Iris pigment epithelial cell (primary cell): ENCODE results near the gene KLHL41.
"Not testable (repeated sequence)": the region's sequence is repeated elsewhere in the genome, so short reads cannot be mapped to it uniquely, and the experiment has no call there.

Experiments used
- DNase-seq: peaks from one replicate; pipeline ENCODE4 v3.0.0-alpha.2; 2011; ENCODE audit warnings: low read depth

The KLHL41 gene

GRCh38 chr2:169572821-169573159 lies 63.3 kb downstream of the KLHL41 start:
- DNase-seq: no peak

GRCh38 chr2:169573160-169573973 lies 63.9 kb downstream of the KLHL41 start, which contains the start of gene FASTKD1:
TSS of gene FASTKD1 (minus strand) at chr2:169573865. CDS start at chr2:169572029, 1,836 bp downstream.
- peak; percentile 87 for DNase-seq

- DNase-seq: no peak
Observed at GRCh38 chr2:169573974-169574299, 64.4 kb downstream of the KLHL41 start.

GRCh38 chr2:169574539-169574938 lies 65.0 kb downstream of the KLHL41 start:
- not testable (repeated sequence) for DNase-seq

GRCh38 chr2:169575264-169575663 lies 65.8 kb downstream of the KLHL41 start:
- not testable (repeated sequence) for DNase-seq
